GM19099 (cell line): ENCODE measurements around the gene ERO1B.

Experiments
- POLR2A ChIP-seq: IDR thresholded peaks from 3 replicates; pipeline ENCODE4 v1.6.1; 2011; ENCODE audit warnings: low read depth; ENCODE audit not compliant: insufficient read length; ENCODE audit errors: extremely low read depth

ERO1B gene

DNA sequence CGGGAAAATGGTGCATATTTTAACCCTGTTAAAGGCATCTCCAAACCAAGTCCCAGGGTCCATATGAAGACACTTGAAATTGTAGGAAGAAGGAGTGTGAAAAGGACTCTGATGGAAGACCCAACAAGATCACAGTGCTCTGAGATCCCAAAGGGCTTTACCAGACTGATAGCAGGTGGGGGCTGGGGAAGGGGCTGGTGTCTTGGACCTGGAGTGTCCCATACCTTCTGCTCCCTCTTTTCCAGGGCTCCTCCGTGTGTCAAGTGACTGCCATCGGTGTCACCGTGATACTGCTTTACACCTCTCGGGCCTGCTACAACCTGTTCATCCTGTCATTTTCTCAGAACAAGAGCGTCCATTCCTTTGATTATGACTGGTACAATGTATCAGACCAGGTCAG lies 102.1 kb downstream of the ERO1B start:
- no peak for TF ChIP-seq POLR2A

DNA sequence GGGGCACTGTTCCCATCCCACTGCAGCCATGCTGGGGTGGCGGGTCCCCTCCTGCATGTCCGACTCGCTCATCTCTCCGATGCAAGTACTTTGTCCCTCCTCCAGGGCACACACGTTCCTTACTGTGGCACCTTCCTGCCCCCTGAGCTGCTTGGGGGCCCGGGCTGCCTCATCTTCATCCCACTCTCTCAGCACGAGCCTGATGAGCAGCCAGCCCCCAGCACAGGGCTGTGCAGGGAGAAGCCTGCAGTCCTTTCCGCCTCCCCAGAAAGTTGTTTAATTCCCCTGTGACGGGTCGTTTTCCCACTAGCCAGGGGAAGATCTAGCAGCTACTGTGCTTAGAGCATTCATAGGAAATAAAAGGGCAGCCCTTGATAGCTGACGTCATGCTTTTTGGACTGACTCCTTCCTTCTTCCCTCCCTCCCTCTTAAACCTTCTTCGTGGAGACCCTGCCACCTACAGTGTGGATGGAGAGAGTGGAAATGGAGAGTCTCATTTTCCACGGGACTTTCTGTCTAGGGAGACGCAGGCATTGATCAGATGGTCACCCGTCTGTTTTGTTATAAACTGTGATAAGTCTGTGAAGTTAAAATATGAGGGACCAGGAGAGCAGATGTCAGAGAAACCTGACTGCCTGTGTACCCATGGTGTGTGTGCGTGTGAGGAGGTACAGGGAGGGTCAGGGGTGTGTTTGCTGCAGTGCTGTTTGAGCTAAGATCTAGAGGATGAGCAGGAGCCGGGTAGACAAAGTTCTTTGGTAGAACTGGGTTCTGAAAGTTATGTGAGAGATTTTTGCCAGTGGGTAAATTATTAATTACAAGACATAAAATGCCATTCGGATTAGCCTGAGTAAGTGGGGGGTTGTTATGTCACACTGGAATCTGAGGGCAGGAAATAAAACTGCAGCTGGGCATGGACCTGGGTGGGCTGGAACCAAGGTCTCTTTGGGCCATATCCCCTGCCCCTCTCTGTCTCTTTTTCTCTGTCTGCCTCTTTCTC lies 105.1 kb downstream of the ERO1B start:
- TF ChIP-seq POLR2A, result no peak

DNA sequence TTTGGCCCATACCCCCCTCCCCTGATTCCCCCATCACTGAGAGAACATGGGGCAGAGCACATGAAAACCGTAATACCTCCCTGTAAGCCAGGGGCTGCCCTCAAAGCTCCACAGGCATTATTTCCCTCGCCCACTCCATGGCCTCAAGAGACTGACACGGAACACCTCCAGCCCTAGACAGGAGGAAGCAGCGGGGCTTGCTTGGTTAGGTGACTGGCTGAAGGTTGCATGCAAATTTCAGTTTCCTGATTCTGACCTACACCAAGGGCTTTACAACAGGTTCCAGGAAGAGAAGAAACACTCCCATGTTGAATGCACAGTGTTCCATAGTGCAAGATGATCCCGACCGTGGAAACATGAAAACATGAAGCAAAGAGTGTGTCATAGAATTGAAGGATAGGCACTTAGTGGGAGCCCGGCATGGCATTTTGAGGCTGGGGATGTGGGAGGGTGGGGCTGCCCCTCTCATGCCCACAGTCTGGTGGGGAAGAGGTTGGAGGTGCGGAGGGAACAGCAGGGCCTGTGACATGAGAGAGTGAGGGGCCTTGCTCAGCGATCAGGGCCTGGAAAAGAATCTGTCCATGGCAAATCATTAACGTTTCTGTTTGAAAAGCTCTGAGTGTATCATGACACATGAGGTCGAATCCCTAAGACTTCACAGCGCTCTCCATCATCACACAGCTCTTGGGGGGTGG lies 106.0 kb downstream of the ERO1B start:
- TF ChIP-seq POLR2A, result peak; percentile 21

DNA sequence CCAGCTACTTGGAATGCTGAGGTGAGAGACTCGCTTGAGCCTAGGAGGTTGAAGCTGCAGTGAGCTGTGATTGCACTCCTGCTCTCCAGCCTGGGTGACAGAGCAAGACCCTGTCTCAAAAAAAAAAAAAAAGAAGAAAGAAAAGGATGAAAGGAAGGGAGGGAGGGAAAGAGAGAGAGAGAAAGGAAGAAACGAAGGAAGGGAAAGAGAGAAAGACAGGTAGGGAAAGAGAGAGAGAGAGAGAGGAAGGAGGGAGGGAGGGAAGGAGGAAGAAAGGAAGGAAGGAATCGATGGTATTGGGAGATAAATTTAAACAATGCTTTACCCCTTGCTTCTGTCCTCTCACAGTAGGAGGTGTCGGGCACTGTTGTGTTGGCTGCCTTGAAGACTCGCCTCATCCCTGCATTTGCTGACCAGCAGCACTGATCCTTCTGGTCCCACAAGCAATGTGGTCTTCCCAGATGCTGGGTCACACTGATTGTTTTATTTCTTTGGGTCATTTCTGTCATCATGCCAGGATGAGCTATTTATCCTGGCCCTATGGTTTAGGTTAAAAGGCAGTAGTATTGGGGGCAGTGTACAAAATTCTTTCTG lies 108.5 kb downstream of the ERO1B start:
- no peak for TF ChIP-seq POLR2A

DNA sequence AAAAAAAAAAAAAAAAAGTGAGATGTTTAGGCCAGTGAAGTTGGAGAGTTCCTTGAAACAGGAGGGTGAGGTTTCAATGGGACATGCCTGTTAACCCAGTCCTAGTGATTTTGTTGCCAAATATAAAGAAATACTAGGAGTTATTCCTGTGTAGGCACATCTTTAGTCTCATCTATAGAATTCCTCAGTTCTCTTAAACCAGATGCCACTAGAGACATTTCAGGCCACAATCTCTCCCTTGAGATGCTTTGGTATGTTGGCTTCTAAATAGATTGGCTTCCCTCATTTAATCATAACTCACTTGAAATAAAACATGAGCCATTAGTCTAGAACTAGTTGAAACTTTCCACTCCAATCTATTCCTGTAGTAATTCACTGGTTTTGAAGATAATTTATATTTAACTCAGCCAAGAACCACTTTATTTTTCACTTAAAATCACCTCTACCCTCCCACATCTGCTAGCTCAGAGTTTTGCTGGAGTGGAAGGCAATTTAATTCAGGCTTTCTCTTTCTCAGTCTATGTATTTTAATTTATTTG lies 109.6 kb downstream of the ERO1B start:
- TF ChIP-seq POLR2A, result no peak

DNA sequence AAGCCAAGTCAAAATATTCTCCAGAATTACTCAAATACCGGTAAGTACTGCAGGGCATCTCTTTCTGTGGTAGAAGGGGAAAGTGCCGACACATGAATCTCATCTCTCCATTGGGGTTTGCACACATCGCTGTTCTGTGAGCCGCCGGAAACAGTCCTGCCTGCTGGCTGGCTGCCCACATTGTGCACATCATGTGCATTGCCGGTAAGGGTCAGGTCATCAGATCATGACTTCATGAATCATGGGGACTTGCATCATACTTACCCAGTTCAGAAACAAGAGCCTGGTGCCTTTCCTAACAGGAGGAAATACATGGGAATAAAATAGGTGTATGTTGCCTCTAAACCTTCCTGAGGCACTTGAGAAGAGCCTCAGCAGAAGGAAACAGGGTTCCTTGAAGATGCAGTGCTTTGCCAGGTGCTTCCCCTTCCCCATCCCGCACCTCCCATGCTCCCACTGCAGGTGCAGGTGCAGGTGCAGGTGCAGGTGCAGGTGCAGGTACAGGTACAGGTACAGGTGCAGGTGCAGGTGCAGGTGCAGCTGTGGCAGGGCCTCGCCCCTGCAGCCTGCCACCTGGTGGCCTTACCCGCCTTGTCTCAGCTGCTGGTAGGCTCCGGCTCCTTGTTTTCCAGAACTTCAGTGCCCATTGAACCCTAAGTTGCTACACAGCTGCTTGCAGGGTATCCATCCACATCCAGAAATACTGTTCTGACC lies 112.9 kb downstream of the ERO1B start:
- TF ChIP-seq POLR2A, result no peak

DNA sequence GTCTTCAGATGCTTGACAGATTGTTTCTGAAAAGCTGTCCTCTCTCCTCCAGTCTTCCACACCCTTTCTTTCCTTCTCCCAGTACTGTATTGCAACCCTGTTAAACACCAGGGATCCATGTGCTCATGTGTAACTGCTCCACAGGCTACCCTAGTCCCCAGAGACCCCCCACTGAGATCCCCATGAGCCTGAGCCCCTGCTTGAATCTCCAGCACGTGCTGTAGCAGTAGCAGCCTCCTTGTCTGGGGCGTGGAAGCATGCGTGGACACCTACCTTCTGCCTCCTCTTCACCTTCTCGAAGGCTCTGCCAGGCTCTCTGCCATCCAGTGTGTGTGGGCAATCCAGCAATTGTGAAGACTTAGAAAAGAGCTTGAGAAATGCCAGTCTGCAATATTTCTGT lies 114.2 kb downstream of the ERO1B start:
- TF ChIP-seq POLR2A, result no peak

DNA sequence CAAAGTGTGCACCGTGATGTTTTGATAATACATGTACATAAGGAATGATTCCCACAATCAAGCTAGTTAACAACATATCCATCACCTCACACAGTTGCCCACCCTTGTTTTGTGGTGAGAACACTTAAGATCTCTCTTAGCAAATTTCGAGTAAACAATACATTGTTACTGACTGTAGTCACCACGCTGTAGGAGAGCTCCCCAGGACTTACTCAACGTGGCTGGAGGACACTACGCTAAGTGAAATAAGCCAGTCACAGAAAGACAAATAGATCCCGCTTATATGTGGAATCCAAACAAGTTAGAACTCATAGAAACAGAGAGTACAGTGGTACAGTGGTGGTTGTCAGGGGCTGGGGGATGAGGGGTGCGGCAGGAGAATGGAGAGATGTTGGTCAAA lies 114.6 kb downstream of the ERO1B start:
- no peak for TF ChIP-seq POLR2A

DNA sequence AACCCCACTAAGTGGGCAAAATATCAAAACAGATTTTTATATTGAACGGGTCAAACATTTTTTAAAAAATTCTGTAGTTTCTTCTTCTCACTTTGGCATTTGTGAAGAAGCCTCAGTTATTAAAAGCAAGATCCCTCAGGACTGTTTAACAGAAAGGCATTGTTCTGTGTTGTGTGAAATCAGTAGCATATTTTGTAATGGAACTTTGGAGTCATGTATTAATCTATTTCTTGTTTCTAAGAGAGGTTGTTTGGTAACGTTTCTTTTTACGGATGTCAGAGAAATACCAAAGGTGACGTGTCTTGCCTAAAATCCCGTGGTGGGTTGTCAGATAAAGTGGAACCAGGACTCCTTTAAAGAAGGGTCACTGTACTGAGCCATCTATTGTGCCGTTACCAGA lies 115.7 kb downstream of the ERO1B start:
- TF ChIP-seq POLR2A, result no peak
